Loucy (cell line): ENCODE data around the gene ZNF662.

Source experiments
- H2AFZ ChIP-seq: fragments of 200-600 bp; sonication (generic); 2 replicates; pipeline ENCODE4 v1.6.0; 2016; ENCODE audit warnings: antibody characterized with exemption, mild to moderate bottlenecking, low read length, moderate library complexity
- H3F3A ChIP-seq: fragments of 200-600 bp; 2 replicates; pipeline ENCODE4 v1.6.0; 2016; ENCODE audit warnings: antibody characterized with exemption, low read depth, mild to moderate bottlenecking
- H3K27me3 ChIP-seq: fragments of 200-600 bp; sonication (generic); 2 replicates; pipeline ENCODE4 v1.6.1; 2014; ENCODE audit warnings: low read length, mild to moderate bottlenecking; ENCODE audit not compliant: insufficient read depth, poor library complexity, severe bottlenecking
- H3K36me3 ChIP-seq: fragments of 200-600 bp; sonication (generic); 2 replicates; pipeline ENCODE4 v1.6.1; 2016; ENCODE audit warnings: low read length; ENCODE audit not compliant: insufficient read depth
- H3K4me1 ChIP-seq: fragments of 200-600 bp; sonication (generic); 2 replicates; pipeline ENCODE4 v1.5.1; 2014; ENCODE audit warnings: low read length, mild to moderate bottlenecking; ENCODE audit not compliant: insufficient read depth, poor library complexity, severe bottlenecking
- H3K4me2 ChIP-seq: fragments of 200-600 bp; sonication (generic); 2 replicates; pipeline ENCODE4 v1.6.0; 2014; ENCODE audit warnings: antibody characterized with exemption, low read length, low read depth, mild to moderate bottlenecking; ENCODE audit not compliant: poor library complexity, severe bottlenecking
- H3K4me3 ChIP-seq: fragments of 200-600 bp; sonication (generic); 2 replicates; pipeline ENCODE4 v1.5.1; 2014; ENCODE audit warnings: low read length, mild to moderate bottlenecking, mixed read lengths; ENCODE audit not compliant: poor library complexity, severe bottlenecking
- H3K79me2 ChIP-seq: fragments of 200-600 bp; sonication (generic); 2 replicates; pipeline ENCODE4 v1.6.1; 2014; ENCODE audit warnings: low read length; ENCODE audit not compliant: insufficient read depth
- H3K9ac ChIP-seq: fragments of 200-600 bp; sonication (generic); 2 replicates; pipeline ENCODE4 v1.6.0; 2014; ENCODE audit warnings: mild to moderate bottlenecking, low read depth, low read length, moderate library complexity; ENCODE audit not compliant: poor library complexity, severe bottlenecking
- H3K9me2 ChIP-seq: fragments of 200-600 bp; sonication (generic); replicated peaks from 2 replicates; pipeline ENCODE4 v1.6.1; 2016; ENCODE audit warnings: low read depth, low read length, mixed read lengths
- H3K9me3 ChIP-seq: fragments of 200-600 bp; sonication (generic); 2 replicates; pipeline ENCODE4 v1.6.1; 2014; ENCODE audit warnings: mild to moderate bottlenecking, antibody characterized with exemption, low read length, low read depth; ENCODE audit not compliant: insufficient read depth
- H4K20me1 ChIP-seq: fragments of 200-600 bp; sonication (generic); 2 replicates; pipeline ENCODE4 v1.6.0; 2014; ENCODE audit warnings: antibody characterized with exemption, low read length, mild to moderate bottlenecking; ENCODE audit not compliant: insufficient read depth, poor library complexity, severe bottlenecking
- CTCF ChIP-seq: fragments of 200-600 bp; sonication (generic); conservative IDR thresholded peaks from 2 replicates; pipeline ENCODE4 v1.5.1; 2014; ENCODE audit warnings: mild to moderate bottlenecking, antibody characterized with exemption, low read length
- EZH2phosphoT487 ChIP-seq: fragments of 200-600 bp; IDR thresholded peaks from 2 replicates; pipeline ENCODE4 v1.6.1; 2018; ENCODE audit warnings: antibody characterized with exemption, mild to moderate bottlenecking, moderate library complexity, borderline replicate concordance

Gene ZNF662

GRCh38 chr3:42892169-42892568, 13.8 kb upstream of the ZNF662 start:
- TF ChIP-seq EZH2phosphoT487 (no peak), CTCF (no peak)
- Histone ChIP-seq H3F3A (no peaks in the 10 kb centered on the region), H2AFZ (no peak overlapping the region), H3K9me3 (no peaks in the 10 kb centered on the region), H3K4me2 (no peak overlapping the region), H3K79me2 (no peaks in the 10 kb centered on the region), H4K20me1 (no peaks in the 10 kb centered on the region), H3K36me3 (no peaks in the 10 kb centered on the region), H3K9me2 (no peaks in the 10 kb centered on the region), H3K4me3 (no peak overlapping the region), H3K27me3 (no peaks in the 10 kb centered on the region), H3K9ac (no peak overlapping the region), H3K4me1 (no peaks in the 10 kb centered on the region)

DNA sequence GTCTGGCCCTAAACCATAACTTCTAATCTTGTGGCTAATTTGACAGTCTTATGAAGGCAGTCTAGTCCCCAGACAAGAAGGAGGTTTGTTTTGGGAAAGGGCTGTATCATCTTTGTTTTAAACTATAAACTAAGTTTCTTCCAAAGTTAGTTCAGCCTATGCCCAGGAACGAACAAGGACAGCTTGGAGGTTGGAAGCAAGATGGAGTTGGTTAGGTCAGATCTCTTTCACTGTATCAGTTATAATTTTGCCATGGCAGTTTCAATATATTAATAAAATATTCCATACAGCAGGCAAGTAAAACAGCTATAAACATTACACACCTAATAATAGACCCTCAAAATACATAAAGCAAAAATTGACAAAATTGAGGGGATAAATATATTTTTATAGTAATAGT, 13.1 kb upstream of the ZNF662 start:
- H3K9ac ChIP-seq, result no peak overlapping the region
- no peaks in the 10 kb centered on the region for H3F3A ChIP-seq
- no peak overlapping the region for H2AFZ ChIP-seq
- no peaks in the 10 kb centered on the region for H3K36me3 ChIP-seq
- H3K9me3 ChIP-seq, result no peaks in the 10 kb centered on the region
- no peak overlapping the region for H3K4me3 ChIP-seq
- no peaks in the 10 kb centered on the region for H3K27me3 ChIP-seq
- no peaks in the 10 kb centered on the region for H3K9me2 ChIP-seq
- no peaks in the 10 kb centered on the region for H3K4me1 ChIP-seq
- H4K20me1 ChIP-seq, result no peaks in the 10 kb centered on the region
- no peaks in the 10 kb centered on the region for H3K79me2 ChIP-seq
- TF ChIP-seq CTCF (no peak), EZH2phosphoT487 (no peak)
- H3K4me2 ChIP-seq, result no peak overlapping the region

- no peaks in the 10 kb centered on the region for H3K27me3 ChIP-seq
- H3K79me2 ChIP-seq, result no peaks in the 10 kb centered on the region
- H3K4me3 ChIP-seq, result no peak overlapping the region
- H3F3A ChIP-seq, result no peaks in the 10 kb centered on the region
- TF ChIP-seq EZH2phosphoT487, result no peak
- no peak for TF ChIP-seq CTCF
- H3K9ac ChIP-seq, result no peak overlapping the region
- H3K4me1 ChIP-seq, result no peaks in the 10 kb centered on the region
- H3K36me3 ChIP-seq, result no peaks in the 10 kb centered on the region
- no peaks in the 10 kb centered on the region for H4K20me1 ChIP-seq
- H3K9me3 ChIP-seq, result no peaks in the 10 kb centered on the region
- H2AFZ ChIP-seq, result no peak overlapping the region
- no peaks in the 10 kb centered on the region for H3K9me2 ChIP-seq
- H3K4me2 ChIP-seq, result no peak overlapping the region
These were observed 11.0 kb upstream of the ZNF662 start for GRCh38 chr3:42894698-42895579.
